Body of pancreas (tissue), 4 donors: ENCODE results near the gene CTDSP2.

Source experiments
- CTCF ChIP-seq, 7 experiments: fragments of 450-650 bp in 4 of 7; fragments of 200-600 bp in 3 of 7; sonication (generic) in 3 of 7; IDR thresholded peaks; one replicate each; pipeline ENCODE4 v1.5.1; 2016 to 2019; ENCODE audit warnings: antibody characterized with exemption in 7 of 7
- POLR2A ChIP-seq, 3 donors: fragments of 450-650 bp; IDR thresholded peaks; one replicate each; pipeline ENCODE4 v1.6.1; 2016; ENCODE audit warnings: antibody characterized with exemption in 3 of 3, mild to moderate bottlenecking in 2 of 3

- TF ChIP-seq CTCF (IDR thresholded peaks at IDR 0.05): no peak
- TF ChIP-seq POLR2A (IDR thresholded peaks at IDR 0.05): no peak
Observed at GRCh38 chr12:57838594-57839302, 7.8 kb downstream of the CTDSP2 start.
